ENCODE measurements around the gene SOBP.

- TF ChIP-seq CTCF (IDR thresholded peaks at IDR 0.05): no peak
- no peak for TF ChIP-seq POLR2A (IDR thresholded peaks at IDR 0.05)
- TF ChIP-seq POLR2AphosphoS5 (IDR thresholded peaks at IDR 0.05): no peak
- no peak for TF ChIP-seq EP300 (IDR thresholded peaks at IDR 0.05)
Observed at GRCh38 chr6:107692351-107692750, 202.4 kb downstream of the SOBP start.

All from upper lobe of left lung (tissue), 4 donors.